Body of pancreas (tissue), 4 donors: ENCODE measurements around the gene CMTM3.

Experiments used
- CTCF ChIP-seq, 7 experiments: fragments of 450-650 bp in 4 of 7; fragments of 200-600 bp in 3 of 7; sonication (generic) in 3 of 7; IDR thresholded peaks; one replicate each; pipeline ENCODE4 v1.5.1; 2016 to 2019; ENCODE audit warnings: antibody characterized with exemption in 7 of 7
- POLR2A ChIP-seq, 3 donors: fragments of 450-650 bp; IDR thresholded peaks; one replicate each; pipeline ENCODE4 v1.6.1; 2016; ENCODE audit warnings: antibody characterized with exemption in 3 of 3, mild to moderate bottlenecking in 2 of 3

GRCh38 chr16:66635406-66635805 is 30.9 kb downstream of the CMTM3 start:
- TF ChIP-seq CTCF (IDR thresholded peaks at IDR 0.05) (no peak), POLR2A (IDR thresholded peaks at IDR 0.05) (no peak)
